HG02938 (cell line): ENCODE measurements around the gene PDGFA.
"Not testable (repeated sequence)": the region's sequence is repeated elsewhere in the genome, so short reads cannot be mapped to it uniquely, and the experiment has no call there.

Experiments
- ATAC-seq: cut with Tn5 transposase; IDR thresholded peaks from one replicate; pipeline ENCODE4 v1.9.1; 2021; ENCODE audit warnings: mild to moderate bottlenecking, moderate library complexity; ENCODE audit not compliant: unreplicated experiment

The PDGFA gene

GRCh38 chr7:552151-552867 is 32.7 kb upstream of the PDGFA start:
- not testable (repeated sequence) for ATAC-seq

GRCh38 chr7:551615-551970 is 31.9 kb upstream of the PDGFA start:
- ATAC-seq = not testable (repeated sequence)

- ATAC-seq = no peak
Observed at GRCh38 chr7:550881-551614, 31.4 kb upstream of the PDGFA start.

- no peak for ATAC-seq
Observed at GRCh38 chr7:549891-550625, 30.4 kb upstream of the PDGFA start.

- ATAC-seq = no peak
Observed at GRCh38 chr7:549066-549890, 29.6 kb upstream of the PDGFA start.

GRCh38 chr7:548401-548800 is 28.8 kb upstream of the PDGFA start:
- ATAC-seq = no peak

- no peak for ATAC-seq
Observed at GRCh38 chr7:545470-545869, 25.8 kb upstream of the PDGFA start.

GRCh38 chr7:544338-545221 is 24.9 kb upstream of the PDGFA start:
- ATAC-seq = no peak

GRCh38 chr7:543501-544337 is 24.1 kb upstream of the PDGFA start:
- no peak for ATAC-seq

GRCh38 chr7:542713-543500 is 23.3 kb upstream of the PDGFA start:
- no peak for ATAC-seq

GRCh38 chr7:542131-542712 is 22.6 kb upstream of the PDGFA start:
- no peak for ATAC-seq

GRCh38 chr7:541661-542060 is 22.0 kb upstream of the PDGFA start:
- no peak for ATAC-seq

GRCh38 chr7:540997-541396 is 21.4 kb upstream of the PDGFA start:
- no peak for ATAC-seq

GRCh38 chr7:540579-540978 is 20.9 kb upstream of the PDGFA start:
- no peak for ATAC-seq

- ATAC-seq = no peak
Observed at GRCh38 chr7:539731-540411, 20.2 kb upstream of the PDGFA start.

- ATAC-seq = no peak
Observed at GRCh38 chr7:538764-539685, 19.4 kb upstream of the PDGFA start.
